Cardiac fibroblast (primary cell): ENCODE data around the gene LIMS1.
"Not testable (repeated sequence)": the region's sequence is repeated elsewhere in the genome, so short reads cannot be mapped to it uniquely, and the experiment has no call there.

ENCODE experiments used
- DNase-seq, 2 donors: peaks; one replicate each; pipeline versions ENCODE4 v3.0.0 to v3.0.0-alpha.2; 2010; ENCODE audit warnings: low read depth in 2 of 2
- H3K4me3 ChIP-seq, 2 donors: replicated peaks in 1 of 2; 1 replicate in 1 of 2; 2 replicates in 1 of 2; pipeline ENCODE4 v1.5.1; 2011; ENCODE audit warnings: low read depth in 2 of 2, low read length in 2 of 2, mild to moderate bottlenecking in 2 of 2, moderate library complexity in 1 of 2
- TF ChIP-seq, protein P1 (sequence below): IDR thresholded peaks from one replicate; pipeline ENCODE4 v1.5.1; 2011; ENCODE audit warnings: low read depth, mild to moderate bottlenecking, low read length, inconsistent platforms

LIMS1 gene

DNA sequence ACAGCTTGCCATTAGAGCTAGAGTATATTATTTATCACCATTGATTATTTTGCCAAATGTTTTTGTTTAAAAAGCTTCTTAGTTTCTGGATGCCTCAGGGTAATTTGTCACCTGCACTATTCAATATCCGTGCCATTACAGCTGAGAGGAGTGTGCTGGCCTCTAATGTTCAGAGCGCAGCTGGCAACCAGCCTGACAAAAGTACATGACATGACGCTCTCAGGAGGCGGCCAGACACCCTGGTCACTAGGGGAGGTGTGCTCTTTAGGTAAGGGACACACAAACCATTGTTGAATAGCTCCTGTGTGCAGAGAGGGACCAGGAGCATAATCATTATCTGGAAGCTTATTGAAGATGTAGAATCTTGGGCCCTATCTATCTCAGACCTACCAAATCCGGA, 20.3 kb downstream of the LIMS1 start:
- no peak overlapping the region for H3K4me3 ChIP-seq
- DNase-seq, result no peak
- TF ChIP-seq, protein P1, sequence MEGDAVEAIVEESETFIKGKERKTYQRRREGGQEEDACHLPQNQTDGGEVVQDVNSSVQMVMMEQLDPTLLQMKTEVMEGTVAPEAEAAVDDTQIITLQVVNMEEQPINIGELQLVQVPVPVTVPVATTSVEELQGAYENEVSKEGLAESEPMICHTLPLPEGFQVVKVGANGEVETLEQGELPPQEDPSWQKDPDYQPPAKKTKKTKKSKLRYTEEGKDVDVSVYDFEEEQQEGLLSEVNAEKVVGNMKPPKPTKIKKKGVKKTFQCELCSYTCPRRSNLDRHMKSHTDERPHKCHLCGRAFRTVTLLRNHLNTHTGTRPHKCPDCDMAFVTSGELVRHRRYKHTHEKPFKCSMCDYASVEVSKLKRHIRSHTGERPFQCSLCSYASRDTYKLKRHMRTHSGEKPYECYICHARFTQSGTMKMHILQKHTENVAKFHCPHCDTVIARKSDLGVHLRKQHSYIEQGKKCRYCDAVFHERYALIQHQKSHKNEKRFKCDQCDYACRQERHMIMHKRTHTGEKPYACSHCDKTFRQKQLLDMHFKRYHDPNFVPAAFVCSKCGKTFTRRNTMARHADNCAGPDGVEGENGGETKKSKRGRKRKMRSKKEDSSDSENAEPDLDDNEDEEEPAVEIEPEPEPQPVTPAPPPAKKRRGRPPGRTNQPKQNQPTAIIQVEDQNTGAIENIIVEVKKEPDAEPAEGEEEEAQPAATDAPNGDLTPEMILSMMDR, result no peak

DNA sequence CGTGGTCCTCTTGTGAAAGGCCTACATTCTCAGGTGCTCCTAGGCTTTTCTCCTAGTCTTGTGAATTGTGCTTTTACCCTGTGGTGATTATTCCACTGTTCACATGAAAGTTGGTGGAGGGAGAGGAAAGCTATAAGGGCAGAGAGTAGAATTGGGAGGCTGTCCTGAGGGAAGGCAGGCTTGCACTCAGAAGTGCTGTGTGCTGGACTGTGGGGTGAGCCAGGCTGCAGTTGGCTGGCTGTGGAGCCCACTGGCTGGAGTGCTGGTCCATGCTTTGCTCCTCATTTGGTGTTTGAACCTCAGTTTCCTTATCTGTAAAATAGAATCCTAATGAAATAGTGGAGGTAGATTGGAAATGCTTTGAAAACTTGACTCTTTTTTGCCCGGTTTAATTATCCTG, 21.3 kb downstream of the LIMS1 start:
- no peak for DNase-seq
- H3K4me3 ChIP-seq, result no peak overlapping the region
- TF ChIP-seq, protein P1, result no peak

DNA sequence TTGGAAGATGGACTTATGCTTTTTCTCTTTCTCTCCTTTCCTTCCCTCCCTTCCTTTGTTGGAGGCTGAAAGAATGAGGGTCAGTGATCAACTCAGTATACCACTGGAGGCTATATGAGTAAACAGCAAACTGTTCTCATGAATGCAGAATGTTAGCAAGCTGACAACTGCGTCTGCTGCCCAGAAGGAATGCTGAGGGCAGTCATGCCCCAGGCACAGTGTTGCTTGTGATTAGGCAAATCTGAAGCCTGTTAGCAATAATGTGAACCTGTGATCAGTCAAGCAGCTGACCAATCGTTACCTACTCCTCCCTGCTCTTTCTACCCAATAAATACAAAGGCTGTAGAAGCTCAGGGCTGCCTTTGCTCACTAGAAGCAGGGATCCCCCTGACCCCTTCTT, 22.3 kb downstream of the LIMS1 start:
- DNase-seq, H3K4me3 ChIP-seq: not testable (repeated sequence)

- TF ChIP-seq, protein P1, result no peak
- no peak for DNase-seq
- H3K4me3 ChIP-seq, result no peak overlapping the region
Measured at GRCh38 chr2:108560241-108560811, 26.1 kb downstream of the LIMS1 start.

- TF ChIP-seq, protein P1, result no peak
- no peak for DNase-seq
- no peak overlapping the region for H3K4me3 ChIP-seq
Measured at GRCh38 chr2:108560895-108561530, 26.7 kb downstream of the LIMS1 start.

- TF ChIP-seq, protein P1, result no peak
- no peak for DNase-seq
- no peak overlapping the region for H3K4me3 ChIP-seq
Measured at GRCh38 chr2:108562274-108562673, 28.0 kb downstream of the LIMS1 start.

DNA sequence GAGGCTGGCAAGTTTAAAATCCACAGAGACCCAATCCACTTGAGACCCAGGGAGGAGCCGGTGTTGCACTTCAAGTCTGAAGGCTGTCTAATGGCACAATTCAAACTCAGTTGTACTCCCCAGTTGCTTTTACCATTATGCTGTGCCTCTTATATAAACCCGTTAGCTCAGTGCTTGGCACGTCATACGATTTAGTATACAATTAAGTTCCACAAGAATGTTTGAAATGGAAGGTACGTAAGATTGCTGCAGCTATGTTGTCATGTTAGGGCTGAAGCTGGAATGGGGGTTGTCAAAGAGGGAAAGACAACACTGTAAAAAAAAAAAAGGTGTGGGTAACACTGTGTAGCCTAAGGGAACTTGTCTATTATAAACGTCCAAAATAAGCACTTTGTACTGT, 30.2 kb downstream of the LIMS1 start:
- no peak for DNase-seq
- TF ChIP-seq, protein P1, result no peak
- H3K4me3 ChIP-seq, result no peak overlapping the region
